Stimulated activated CD4-positive, alpha-beta T cell treated with anti-CD3 and anti-CD28 coated beads, Interleukin-15, amount 100 ng/mL, for 1 hour (primary cell): ENCODE data around the gene SLC10A6.
"Not testable (repeated sequence)": the region's sequence is repeated elsewhere in the genome, so short reads cannot be mapped to it uniquely, and the experiment has no call there.

Experiments used
- DNase-seq, 2 donors: peaks; one replicate each; pipeline ENCODE4 v3.0.0-alpha.2; 2020; ENCODE audit warnings: low read depth in 1 of 2, low spot score in 1 of 2

SLC10A6 gene

GRCh38 chr4:86848732-86849619 lies at the start of gene SLC10A6:
SLC10A6 (minus strand) TSS chr4:86849384; CDS start chr4:86849115, 269 bp downstream.
- DNase-seq, result no peak

- no peak for DNase-seq
Observed at GRCh38 chr4:86898562-86898961, 49.4 kb upstream of the SLC10A6 start.

GRCh38 chr4:86896596-86896995 lies 47.4 kb upstream of the SLC10A6 start:
- no peak for DNase-seq

GRCh38 chr4:86895692-86896488 lies 46.7 kb upstream of the SLC10A6 start:
- DNase-seq, result no peak

GRCh38 chr4:86894455-86894854 lies 45.3 kb upstream of the SLC10A6 start:
- DNase-seq, result no peak

GRCh38 chr4:86893136-86893535 lies 44.0 kb upstream of the SLC10A6 start:
- no peak for DNase-seq

GRCh38 chr4:86892636-86892960 lies 43.4 kb upstream of the SLC10A6 start:
- DNase-seq, result no peak

GRCh38 chr4:86891762-86892635 lies 42.8 kb upstream of the SLC10A6 start, which contains the start of gene C4orf36:
C4orf36 (minus strand) TSS chr4:86892422; CDS start chr4:86891520, 902 bp downstream.
- peak in 1 of 2 donors; percentile 8 for DNase-seq

- no peak for DNase-seq
Observed at GRCh38 chr4:86890790-86891189, 41.6 kb upstream of the SLC10A6 start.

- no peak for DNase-seq
Observed at GRCh38 chr4:86879641-86880040, 30.5 kb upstream of the SLC10A6 start.

- no peak for DNase-seq
Observed at GRCh38 chr4:86878640-86879039, 29.5 kb upstream of the SLC10A6 start.

- DNase-seq, result no peak
Observed at GRCh38 chr4:86876894-86877685, 27.9 kb upstream of the SLC10A6 start.

GRCh38 chr4:86875436-86875835 lies 26.3 kb upstream of the SLC10A6 start:
- DNase-seq, result not testable (repeated sequence)

- no peak for DNase-seq
Observed at GRCh38 chr4:86872135-86872534, 23.0 kb upstream of the SLC10A6 start.

GRCh38 chr4:86870442-86871069 lies 21.4 kb upstream of the SLC10A6 start:
- DNase-seq, result no peak

- DNase-seq, result no peak
Observed at GRCh38 chr4:86857341-86858052, 8.3 kb upstream of the SLC10A6 start.

GRCh38 chr4:86856896-86857295 lies 7.7 kb upstream of the SLC10A6 start:
- DNase-seq, result no peak

GRCh38 chr4:86855572-86855971 lies 6.4 kb upstream of the SLC10A6 start:
- no peak for DNase-seq

- DNase-seq, result no peak
Observed at GRCh38 chr4:86853209-86853608, 4.0 kb upstream of the SLC10A6 start.
